HL-60 (cell line): ENCODE measurements around the gene MAP2K6.

ENCODE experiments used
- DNase-seq, 2 experiments: peaks; one replicate each; pipeline ENCODE4 v3.0.0-alpha.2; 2010 to 2020; ENCODE audit warnings: low read depth in 1 of 2, low spot score in 1 of 2
- H3K27ac ChIP-seq: fragments of 250-450 bp; sonication (Bioruptor Pico); replicated peaks from 2 replicates; pipeline ENCODE4 v1.5.1; 2020; ENCODE audit warnings: mild to moderate bottlenecking, moderate library complexity
- H3K27me3 ChIP-seq: fragments of 250-450 bp; sonication (Bioruptor Pico); 2 replicates; pipeline ENCODE4 v1.5.1; 2021; ENCODE audit warnings: mild to moderate bottlenecking, moderate library complexity; ENCODE audit not compliant: insufficient read depth, poor library complexity, severe bottlenecking
- H3K4me3 ChIP-seq: replicated peaks from 2 replicates; pipeline ENCODE4 v1.5.1; 2011; ENCODE audit warnings: mild to moderate bottlenecking, control low read depth, low read length; ENCODE audit not compliant: insufficient read depth
- CTCF ChIP-seq: IDR thresholded peaks from one replicate; pipeline ENCODE4 v1.5.1; 2011; ENCODE audit warnings: low read length, control low read depth, inconsistent platforms; ENCODE audit not compliant: insufficient read depth
- GABPA ChIP-seq: IDR thresholded peaks from 2 replicates; pipeline ENCODE4 v1.6.1; 2012; ENCODE audit warnings: low read depth
- POLR2AphosphoS5 ChIP-seq: IDR thresholded peaks from 2 replicates; pipeline ENCODE4 v1.6.1; 2012; ENCODE audit warnings: low read depth
- REST ChIP-seq: IDR thresholded peaks from 2 replicates; pipeline ENCODE4 v1.6.1; 2012; ENCODE audit warnings: low read depth; ENCODE audit not compliant: insufficient replicate concordance
- SPI1 ChIP-seq: IDR thresholded peaks from 2 replicates; pipeline ENCODE4 v1.6.1; 2012; ENCODE audit warnings: low read depth, mild to moderate bottlenecking, borderline replicate concordance

The MAP2K6 gene

DNA sequence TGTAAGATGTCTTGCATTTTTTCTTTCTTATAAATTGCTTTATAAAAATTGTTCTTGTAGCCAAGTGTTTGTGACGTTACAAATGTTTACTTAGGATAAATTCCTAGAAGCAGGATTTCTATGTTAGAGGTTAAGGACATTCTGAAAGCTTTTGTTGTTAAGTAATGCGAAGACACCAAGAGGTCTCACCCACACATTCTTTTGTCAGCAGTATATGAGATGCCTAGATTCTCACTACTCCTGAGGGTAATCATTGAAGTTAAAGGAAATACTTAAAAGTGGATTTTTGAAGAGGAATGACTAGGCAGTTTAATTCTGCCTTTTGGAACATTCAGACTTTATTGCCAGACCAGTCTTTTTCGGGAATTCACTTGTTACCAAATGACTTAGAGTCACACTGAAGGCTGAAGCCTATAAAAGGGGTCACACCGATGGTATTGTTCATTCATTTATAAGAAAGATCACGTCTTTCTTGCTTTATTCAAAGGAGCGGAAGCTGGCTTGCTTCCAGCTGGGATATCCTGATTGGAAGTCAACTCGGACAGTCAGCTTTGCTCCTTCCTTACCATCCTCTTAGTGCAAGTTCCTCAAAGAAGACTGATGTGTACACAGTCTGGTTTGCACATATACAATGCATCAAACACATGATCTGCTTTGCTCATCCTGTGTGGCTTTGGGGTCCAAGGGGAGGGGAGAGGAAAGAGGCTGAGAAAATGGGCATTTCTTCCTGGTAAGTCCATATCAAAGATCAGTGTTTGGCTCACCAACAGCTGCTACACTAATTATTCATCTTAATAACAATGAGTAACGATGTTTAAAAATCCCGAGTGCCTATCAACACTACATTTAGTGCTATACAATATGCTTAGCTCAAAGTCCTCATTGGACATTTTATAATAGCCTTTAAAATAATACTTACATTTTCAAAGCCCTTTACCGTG is 160.0 kb downstream of the MAP2K6 start:
- TF ChIP-seq GABPA (no peak), POLR2AphosphoS5 (no peak), CTCF (no peak), REST (no peak), SPI1 (no peak)
- H3K27ac ChIP-seq: no peak overlapping the region
- DNase-seq: no peak
- no peak overlapping the region for H3K4me3 ChIP-seq
- peaks cover 4% of the 10 kb centered on the region for H3K27me3 ChIP-seq

DNA sequence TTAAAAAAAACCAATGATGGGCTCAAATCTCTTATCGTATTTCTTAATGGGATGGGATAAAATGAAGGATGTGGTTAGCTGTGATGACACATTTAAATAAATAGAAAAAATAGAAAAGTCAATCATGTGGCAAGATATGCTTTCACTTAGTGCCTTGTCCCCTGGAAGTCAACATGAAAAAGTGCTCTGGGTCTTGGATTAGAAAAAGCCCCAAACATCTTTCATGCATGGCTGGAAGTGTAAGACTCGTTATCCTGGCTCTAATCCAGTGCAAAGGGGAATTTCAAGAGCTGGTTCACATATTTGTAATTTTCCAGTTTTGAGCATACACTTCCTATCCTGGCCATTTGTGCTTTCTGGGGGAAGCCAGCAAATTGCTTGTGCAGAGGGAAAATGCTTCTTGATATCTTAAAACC is 160.9 kb downstream of the MAP2K6 start:
- Histone ChIP-seq H3K27me3 (peaks cover 4% of the 10 kb centered on the region), H3K4me3 (no peak overlapping the region), H3K27ac (no peak overlapping the region)
- TF ChIP-seq GABPA: no peak
- TF ChIP-seq SPI1: no peak
- no peak for TF ChIP-seq REST
- TF ChIP-seq CTCF: no peak
- TF ChIP-seq POLR2AphosphoS5: no peak
- no peak for DNase-seq

- Histone ChIP-seq H3K4me3 (no peak overlapping the region), H3K27me3 (peaks cover 14% of the 10 kb centered on the region), H3K27ac (no peak overlapping the region)
- DNase-seq: no peak
- no peak for TF ChIP-seq POLR2AphosphoS5
- no peak for TF ChIP-seq SPI1
- TF ChIP-seq CTCF: no peak
- TF ChIP-seq GABPA: no peak
- no peak for TF ChIP-seq REST
These were observed 162.6 kb downstream of the MAP2K6 start for GRCh38 chr17:69577098-69577497.
